GM19240 (cell line): ENCODE results near the gene ATP6V0A1.
"Not testable (repeated sequence)": the region's sequence is repeated elsewhere in the genome, so short reads cannot be mapped to it uniquely, and the experiment has no call there.

Experiments used
- DNase-seq: peaks from one replicate; pipeline ENCODE4 v3.0.0; 2011; ENCODE audit warnings: low spot score; ENCODE audit not compliant: insufficient read length

The ATP6V0A1 gene

DNA sequence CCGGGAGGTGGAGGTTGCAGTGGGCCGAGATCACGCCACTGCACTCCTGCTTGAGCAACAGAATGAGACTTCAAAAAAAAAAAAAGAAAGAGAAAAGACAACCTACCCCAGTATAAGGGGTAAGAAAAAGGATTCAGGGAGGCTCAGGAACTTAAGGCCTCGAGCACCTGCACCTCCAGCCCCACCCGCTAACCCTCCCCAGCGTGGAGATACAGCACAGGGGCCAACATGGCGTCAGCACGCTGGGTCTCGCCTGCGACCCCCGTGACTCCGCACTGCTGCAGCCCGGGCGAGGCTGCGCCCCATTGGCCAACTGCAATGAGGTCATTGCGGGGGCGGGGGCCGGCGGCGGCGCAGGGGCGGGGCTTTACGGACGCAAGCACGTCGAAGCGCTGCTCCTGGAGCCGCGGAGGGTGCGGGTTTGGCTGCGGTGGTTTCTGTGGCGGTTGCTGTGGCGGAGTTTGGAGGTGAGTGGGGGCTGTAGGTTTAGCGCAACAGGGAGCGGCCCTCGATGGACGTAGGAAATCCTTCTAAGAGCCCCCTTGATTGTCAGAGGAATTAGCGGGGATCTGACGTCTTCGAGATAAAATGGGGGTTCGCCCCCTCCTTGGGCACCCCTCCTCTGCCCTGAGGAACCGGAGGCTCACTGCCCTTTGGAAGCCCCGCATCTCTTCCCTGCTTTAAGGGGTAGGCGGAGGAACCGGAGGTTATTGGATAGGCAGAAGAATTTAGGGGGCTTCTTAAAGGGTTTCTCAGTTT, at the start of gene ATP6V0A1:
ATP6V0A1 (plus strand) TSS at position 382 of the 759 bp plus-strand sequence. CDS start 2,017 bp downstream, outside the sequence.
- DNase-seq = peak; percentile 76

DNA sequence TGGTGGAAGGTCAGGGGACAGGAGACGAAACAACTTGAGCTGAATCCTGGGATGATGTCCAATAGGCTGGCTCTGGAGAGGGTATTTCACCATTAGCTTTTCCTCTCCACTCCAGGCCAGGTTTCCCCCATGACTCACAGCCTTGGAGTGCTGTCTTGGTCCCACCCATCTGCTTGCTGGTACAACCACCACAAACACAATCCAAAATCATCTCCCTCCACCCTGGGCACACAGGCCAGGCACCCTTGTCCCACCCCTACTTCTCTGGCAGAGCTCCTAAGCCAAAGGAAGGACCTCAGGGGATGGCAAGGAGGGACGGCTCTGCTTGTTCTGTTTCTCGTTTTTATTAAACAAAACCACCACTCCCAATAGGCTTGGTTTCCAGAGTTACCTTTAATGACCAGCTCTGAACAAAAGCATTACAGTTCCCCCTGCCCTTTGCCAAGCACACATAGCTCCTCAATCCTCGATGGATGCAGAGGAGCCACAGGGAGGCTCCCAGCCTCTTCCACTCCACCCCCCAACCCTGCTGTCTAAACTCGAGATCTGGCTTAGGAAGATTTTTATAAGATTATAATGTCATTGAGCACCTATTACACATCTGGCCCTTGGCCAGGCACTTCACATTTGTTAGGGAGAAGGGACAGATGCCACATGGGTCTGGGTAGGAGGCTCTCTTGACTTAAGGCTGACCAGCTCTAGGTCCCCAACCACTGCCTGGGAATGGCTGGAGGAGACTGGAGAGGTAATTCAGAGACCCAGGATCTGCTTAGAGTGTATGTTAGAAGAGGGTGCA, 49.0 kb upstream of the ATP6V0A1 start:
- DNase-seq = no peak

DNA sequence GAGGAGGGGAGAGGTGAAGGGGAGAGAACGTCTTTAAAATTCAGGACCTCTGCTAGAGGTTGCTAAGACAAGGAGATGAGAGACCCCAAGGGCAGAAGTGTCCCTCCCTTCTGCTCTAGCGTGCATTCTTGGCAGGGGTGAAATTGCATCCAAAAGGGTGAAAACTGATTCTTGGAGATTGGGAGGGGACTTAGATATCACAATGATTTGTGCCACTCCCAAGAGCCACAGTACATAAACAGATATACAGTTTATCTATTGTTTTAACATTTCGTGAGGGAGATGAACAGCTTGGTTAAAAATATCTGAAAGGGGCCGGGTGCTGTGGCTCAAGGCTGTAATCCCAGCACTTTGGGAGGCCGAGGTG, 48.4 kb upstream of the ATP6V0A1 start:
- no peak for DNase-seq

DNA sequence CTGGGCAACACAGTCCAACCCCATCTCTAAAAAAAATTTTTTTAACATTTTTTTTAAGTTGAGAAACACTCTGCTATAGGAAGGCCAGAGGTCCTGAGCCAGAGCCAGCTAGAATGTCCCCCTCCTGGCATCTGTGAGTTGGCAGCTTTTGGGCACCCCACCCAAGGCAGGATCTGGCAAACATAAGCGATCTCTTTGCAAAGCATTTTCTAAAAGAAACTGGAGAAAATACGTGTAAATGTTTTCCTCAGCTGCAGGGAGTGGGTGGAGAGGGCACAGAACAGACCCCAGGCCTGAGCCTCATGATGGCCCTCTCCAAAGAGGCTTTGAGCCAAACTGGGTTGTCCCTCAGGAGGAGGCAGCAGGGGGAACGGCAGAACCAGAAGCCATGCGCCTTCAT, 47.3 kb upstream of the ATP6V0A1 start:
- DNase-seq = no peak

DNA sequence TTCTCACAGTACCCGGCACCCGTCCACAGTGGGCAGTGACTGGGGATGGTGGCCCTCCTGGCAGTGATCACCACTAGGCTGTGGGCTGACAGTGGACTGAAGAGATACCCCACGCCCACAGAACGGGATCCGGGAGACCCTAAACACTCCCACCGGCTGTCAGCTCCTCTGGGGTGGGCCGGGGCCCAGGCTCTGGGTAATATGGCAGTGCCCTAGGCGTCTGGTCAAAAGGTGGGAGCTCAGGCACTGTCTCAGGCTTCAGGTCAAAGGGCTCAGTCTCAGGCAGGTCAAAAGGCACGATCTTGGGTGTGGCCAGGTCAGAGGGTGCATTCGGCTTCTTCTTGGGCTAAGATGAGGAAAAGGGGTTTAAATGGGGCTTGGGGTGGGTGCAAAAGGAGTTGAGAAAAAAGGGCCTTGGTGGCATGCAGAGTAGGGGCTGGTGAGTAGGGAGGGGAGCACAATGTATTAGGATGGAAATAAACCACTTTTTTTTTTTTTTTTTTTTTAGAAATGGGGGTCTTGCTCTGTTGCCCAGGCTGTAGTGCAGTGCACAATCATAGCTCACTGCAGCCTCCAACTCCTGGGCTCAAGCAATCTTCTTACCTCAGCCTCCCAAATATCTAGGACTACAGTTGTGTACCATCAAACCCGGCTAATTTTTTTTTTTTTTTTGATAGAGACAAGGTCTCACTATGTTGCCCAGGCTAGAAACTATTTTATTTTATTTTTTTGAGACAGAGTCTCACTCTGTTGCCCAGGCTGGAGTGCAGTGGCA, 46.6 kb upstream of the ATP6V0A1 start:
- DNase-seq = no peak

DNA sequence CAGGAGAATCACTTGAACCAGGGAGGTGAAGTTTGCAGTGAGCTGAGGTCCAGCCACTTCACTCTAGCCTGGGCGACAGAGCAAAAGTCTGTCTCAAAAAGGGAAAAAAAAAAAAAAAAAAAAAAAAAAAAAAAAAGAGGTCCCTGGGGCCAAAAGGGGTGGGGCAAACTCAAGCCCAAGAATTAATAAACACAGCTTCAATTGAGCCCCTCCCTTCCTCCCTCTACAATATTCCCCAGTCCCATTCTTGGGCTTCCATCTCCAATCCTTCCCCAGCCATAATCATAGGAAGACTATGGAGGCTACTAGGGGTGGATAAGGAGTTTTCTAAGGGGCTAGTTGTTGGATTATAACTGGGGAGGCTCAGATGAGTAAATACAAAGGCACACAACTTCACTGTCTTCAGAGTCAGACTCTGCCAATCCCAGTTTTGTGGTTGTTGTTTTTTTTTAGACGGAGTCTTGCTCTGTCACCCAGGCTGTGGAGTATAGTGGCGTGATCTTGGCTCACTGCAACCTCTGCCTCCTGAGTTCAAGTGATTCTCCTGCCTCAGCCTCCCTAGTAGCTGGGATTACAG, 45.1 kb upstream of the ATP6V0A1 start:
- no peak for DNase-seq

DNA sequence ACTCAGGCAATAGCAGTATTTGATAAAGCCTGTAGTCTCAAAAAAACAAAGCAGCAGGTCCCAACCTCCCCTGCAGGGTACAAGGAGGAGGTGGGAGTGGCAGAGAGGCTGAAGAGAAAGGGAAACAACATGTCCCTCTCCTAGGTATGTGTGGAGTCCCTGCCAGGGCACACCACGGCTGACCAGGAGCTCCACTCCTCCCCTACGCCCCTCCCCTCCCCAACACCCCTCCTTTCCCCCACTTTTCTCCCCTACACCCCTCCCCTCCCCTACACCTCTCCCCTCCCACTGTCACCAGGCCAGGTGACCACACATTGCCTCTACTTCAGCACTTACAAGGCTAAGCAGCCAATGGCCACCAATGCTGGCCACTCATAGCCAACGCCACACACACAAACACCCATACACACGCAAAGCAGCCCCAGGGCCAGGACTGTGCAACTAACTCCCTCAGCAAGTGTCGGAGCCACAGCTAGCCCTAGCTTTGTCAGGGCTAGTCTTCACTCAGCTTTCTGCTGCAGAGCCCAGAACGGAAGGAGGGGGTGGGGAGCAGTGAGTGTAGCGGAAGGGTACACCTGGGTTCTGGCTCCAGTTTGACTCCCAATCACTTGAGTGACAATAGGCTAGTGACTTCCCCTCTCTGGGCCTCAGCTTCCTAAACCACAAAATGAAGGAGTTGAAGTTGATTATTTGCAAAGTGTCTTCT, 43.8 kb upstream of the ATP6V0A1 start:
- DNase-seq = no peak

DNA sequence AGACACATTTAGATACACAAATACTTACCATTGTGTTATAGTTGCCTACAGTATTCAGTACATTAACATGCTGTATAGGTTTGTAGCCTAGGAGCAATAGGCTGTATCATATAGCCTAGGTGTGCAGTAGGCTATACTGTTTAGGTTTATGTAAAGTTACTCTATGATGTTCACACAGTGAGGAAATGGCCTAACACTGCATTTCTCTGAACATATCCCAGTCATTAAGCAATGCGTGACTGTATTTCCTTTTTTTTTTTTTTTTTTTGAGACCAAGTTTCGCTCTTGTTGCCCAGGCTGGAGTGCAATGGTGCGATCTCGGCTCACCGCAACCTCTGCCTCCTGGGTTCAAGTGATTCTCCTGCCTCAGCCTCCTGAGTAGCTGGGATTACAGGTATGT, 40.7 kb upstream of the ATP6V0A1 start:
- DNase-seq = not testable (repeated sequence)

DNA sequence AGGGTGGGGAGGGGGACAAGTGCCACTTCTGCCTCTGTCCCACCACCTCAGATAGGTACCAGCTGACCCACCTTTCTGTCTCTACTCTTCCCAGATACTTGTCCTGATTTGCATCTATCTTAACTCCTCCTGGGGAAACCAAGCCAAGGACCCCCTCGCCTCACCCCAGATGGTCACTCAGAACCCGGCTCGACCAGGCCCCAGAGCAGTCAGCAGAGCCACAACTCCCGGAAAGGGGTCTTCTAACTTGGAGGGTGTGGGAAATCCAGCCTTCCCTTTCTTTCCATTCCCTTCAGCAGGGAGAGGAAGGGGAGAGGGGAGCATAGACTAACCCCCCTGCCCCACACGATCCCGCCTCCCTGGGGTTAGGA, 37.6 kb upstream of the ATP6V0A1 start:
- DNase-seq = no peak

DNA sequence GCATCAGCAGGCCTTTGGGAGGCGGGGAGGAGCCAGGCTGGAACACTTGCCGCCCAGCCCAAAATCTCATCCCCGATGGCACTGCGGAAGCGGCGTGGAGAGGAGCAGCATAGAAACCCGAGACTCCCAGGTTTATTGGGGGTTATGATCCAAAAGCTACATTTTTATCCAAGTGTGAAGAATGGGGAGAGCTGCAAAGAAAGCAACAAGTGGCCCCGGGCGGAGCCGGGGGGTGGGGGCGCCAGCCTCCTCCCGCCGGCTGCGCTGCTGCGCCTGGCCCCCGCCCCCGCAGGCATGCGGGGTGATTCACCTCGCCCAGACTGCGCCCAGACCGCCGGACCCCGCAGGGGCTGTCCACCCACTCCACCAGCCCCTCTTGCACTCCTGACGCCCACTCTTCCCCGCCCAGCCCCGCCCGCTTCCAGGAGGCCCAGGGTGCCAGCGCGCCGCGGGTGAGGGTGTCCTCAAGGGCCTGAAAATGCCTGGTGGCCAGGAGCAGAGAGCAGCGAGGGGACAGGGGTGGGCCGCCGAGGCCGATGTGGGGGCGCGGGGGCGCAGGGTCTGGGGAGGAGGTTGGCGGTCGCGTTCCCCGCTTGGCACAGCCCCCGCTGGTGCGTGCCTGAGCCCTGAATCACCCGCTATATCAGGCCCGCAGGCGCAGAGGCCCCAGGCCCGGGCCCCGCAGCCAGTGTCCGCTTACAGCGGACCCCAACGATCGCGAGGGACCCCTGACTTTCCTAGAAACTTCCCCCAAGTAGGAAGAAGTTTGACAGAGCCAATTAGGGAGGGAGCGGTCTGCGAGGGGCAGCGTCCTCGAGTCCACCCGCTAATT, 37.0 kb upstream of the ATP6V0A1 start:
- DNase-seq = no peak

DNA sequence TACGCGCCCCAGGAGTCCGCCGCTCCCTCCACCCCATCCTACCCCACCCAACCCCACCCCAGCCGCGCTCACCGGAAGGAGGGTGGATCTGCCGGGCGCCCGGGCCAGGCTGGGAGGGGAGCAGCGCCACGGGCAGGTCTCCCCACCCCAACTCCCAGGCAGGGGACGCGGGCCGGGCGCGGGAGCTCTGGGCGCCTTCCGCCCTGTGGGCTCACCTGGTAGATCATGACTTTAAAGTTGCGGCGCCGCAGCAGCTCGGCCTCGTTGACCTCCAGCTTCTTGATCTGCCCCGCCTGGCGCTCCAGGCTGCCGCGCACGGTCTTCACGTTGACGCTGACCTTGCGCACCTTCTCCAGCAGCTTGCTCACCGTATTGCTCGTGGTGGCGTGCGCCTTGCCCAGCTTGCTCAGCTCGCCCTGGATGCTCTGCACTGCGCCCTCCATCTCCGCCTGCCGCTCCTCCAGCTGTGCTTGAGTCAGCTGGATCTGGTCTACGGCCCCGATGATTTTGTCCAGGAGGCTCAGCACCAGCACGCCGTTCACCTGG, 36.2 kb upstream of the ATP6V0A1 start:
- no peak for DNase-seq

DNA sequence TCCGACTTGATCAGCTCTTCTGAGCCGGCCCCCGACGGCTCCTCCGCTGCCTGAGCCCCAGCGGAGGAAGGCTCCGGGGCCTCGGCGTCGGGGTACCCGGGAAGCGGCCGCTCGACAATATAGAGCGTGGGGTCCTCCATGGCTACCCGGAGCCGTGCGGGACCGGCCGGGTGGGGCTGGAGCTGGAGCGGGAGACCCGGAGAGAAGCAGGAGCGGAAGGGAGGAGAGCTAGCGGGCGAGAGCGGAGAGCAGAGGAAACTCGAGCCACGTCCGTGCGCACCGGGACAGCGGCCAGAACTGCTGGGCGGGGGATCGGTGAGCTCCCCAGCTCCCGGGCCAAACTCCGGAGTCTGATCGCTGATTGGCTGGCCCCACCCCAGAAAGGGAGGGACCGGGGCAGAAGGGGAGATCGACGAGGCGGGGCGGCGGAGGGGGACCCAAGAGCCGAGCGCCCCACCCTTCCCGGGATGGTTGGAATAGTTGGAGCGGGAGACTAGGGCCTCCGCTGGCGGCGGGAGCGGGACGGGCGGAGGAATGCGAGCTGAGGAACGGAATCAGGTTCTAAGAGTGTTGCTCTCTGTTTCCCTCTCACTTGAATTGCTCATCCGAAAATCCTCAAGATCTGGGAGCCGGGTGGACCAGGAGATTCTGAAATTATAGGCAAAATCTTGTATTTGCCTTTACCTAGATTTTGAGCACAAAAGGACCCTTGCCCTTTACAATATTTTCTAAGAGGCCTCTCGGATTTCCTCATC, 35.5 kb upstream of the ATP6V0A1 start, which contains the start of gene CAVIN1:
CAVIN1 (minus strand) TSS at position 299 of the 755 bp plus-strand sequence; CDS start at position 140, 159 bp downstream.
- no peak for DNase-seq

DNA sequence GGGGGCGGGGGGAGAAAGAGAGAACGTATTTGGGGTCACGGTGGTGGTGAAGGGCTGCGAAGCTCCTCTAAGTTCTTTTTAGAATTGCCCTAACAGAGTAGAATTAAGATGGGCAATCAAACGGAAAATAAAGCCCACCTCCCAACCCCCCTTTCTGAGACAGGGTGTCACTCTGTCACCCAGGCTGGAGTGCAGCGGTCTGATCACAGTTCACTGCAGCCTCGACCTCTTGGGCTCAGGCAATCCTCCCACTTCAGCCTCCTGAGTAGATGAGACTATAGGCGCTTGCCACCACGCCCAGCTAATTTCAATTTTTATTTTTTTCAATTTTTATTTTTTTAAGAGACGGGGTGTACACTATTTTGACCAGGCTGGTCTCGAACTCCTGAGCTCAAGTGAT, 34.9 kb upstream of the ATP6V0A1 start:
- DNase-seq = no peak

DNA sequence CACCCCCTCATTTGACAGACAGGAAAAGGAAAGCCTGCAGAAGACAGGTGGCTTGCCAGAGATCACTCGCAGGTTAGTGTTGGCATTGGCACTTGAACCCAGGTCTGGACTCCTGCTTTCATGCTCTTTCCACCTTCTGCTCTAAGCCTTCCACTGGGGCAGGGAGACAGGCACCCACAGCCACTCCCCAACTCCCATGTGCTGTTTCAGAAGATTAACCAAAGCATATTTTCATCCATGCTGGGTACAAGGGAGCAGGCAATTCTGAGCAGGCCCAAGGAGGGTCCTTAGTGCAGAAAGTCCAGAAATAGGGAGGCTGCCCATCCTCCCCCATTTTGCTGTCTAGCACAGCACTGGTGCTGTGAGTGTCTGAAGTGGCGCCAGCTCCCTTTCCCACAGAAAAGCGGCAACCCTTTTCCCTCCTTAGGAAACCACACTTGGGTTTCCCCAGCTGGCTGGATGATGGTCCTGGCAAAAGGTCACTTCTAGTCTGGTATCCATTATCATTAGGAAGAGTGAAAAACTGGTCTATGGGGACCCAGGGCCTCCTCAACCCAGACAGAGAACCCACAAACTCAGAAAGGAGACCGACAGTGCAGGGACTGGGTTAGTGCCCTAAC, 33.6 kb upstream of the ATP6V0A1 start:
- no peak for DNase-seq

DNA sequence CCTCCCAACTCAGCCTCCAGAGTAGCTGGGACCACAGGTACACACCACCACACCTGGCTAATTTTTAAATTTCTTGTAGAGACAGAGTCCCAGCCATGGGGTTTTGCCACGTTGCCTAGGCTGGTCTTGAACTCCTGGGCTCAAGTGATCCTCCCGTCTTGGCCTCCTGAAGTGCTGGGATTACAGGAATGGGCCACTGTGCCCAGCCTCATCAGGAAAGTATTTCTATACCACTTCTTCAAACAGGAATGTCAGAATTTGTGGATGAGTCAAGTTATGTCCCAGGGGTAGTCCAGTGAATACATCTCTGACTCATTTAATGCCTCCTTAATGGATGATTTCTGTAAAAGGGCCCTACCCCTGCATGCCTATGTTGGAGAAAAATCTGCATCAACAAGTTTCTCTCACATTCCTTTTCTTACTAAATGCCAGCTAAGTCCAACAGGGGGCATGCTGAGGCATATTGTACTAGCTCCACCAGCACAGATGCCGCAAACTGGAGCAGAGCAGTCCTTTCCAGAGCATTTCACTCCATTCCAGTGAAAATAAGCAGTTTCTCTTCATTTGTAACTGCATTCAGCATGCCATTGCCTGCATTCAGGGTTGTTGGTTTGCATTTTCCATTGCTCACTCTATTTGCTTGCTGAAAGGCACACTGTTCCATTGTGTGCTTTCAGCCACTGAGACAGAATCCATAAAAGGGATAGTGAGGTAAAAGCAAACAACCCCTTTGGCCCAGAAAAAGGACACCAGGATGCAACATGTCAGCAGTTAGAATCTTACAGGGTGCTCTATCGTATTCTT, 30.3 kb upstream of the ATP6V0A1 start:
- DNase-seq = no peak

DNA sequence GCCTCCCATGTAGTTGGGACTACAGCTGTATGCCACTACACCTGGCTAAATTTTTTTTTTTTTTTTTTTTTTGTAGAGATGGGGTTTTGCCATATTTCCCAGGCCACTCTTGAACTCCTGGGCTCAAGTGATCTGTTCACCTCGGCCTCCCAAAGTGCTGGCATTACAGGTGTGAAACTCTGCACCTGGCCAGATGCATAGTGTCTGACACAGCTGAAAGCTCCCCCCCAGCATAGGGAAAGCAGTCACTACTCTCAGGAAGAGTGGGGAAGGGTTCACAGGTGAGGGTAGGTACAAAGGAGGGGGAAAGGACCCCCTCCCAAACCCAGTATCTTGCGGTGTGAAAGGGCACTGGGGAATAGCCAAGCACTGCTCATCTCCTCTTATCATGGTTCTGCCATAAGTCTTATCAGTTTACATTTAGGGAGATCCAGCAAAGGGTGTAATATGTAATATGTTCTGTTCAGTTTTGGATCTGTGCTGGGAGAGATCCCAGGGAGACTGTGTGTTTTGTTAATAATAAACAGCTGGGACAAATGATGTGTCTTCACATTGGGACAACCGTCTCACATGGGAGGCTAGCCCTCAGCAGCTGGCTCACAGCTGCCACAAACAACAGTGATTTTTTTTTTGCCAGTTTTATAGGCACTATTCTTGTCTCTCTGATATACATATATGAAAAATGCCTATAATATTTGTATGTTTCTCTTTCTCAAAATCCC, 28.8 kb upstream of the ATP6V0A1 start:
- DNase-seq = no peak

DNA sequence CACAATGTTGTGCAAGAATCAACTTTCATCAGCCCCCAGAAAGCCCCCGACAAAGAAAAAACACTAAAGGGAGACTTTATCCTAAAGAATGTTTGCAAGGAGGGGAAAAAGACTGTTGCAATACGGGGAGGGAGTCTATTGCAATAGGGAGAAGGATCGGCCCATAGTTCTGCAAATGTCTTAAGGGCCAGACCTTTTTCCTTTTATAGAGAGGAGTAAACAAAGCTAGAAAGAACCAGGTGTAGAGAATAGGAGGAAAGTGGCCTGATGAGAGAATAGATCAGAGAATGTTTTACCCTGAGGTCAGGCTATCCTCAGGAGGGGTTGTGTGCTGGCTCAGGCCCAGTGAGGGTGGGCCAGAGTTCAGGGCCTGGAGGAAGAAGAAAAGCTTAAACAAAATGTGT, 26.9 kb upstream of the ATP6V0A1 start:
- DNase-seq = no peak
